ENCODE data around the gene GPSM3.
"Not testable (repeated sequence)": the region's sequence is repeated elsewhere in the genome, so short reads cannot be mapped to it uniquely, and the experiment has no call there.

GPSM3 gene

DNA sequence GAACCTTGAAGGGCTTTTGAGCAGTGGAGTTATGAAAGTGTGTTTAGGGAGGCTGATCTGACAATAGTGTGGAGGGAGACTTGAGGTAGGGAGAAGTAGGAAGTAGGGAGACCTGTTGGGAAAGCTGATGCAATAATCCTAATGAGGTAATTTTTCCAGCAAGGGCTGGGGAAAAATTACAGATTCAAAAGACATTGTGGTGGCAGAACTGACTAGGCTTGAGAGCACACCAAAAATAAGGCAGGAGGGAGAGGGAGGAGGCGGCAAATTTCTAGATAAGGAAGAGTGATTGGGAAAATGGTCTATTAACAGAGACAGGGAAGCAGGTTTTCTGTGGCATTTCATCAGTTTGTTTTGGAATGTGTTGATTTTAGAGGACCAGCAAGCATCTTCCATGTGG is 46.2 kb downstream of the GPSM3 start:
- no peak for DNase-seq (ENCODE audit: low read depth)
- H3K4me3 ChIP-seq (ENCODE audit: low read depth, low read length), result no peak overlapping the region
- TF ChIP-seq CTCF (IDR thresholded peaks at IDR 0.05; ENCODE audit: insufficient read depth, low read depth, low read length, missing control alignments), result no peak

GRCh38 chr6:32144238-32144637 is 48.2 kb downstream of the GPSM3 start:
- H3K4me3 ChIP-seq (ENCODE audit: low read depth, low read length); DNase-seq (ENCODE audit: low read depth): not testable (repeated sequence)

Data from GM12865 (cell line).